Astrocyte (in vitro differentiated cells and primary cell): ENCODE measurements around the gene CDH23. TPM values are rescaled to one million over a fixed set of nuclear protein-coding genes. Genes with fewer than 3 reads are reported as not detected.

Experiments
- DNase-seq: peaks from one replicate; pipeline ENCODE4 v3.0.0-alpha.2; 2010; ENCODE audit warnings: low read depth
- FAIRE-seq: peaks from 2 replicates; lab custom pipeline; 2011; peaks lifted over from hg19 to GRCh38; lab: Jason Lieb, UNC
- H2AFZ ChIP-seq: 2 replicates; pipeline ENCODE4 v1.6.0; 2012; ENCODE audit warnings: low read depth, low read length, inconsistent platforms
- H3K27ac ChIP-seq: 2 replicates; pipeline ENCODE4 v1.5.1; 2011; ENCODE audit warnings: low read depth, low read length, inconsistent platforms
- H3K27me3 ChIP-seq: 2 replicates; pipeline ENCODE4 v1.6.0; 2011; ENCODE audit warnings: low read length, inconsistent platforms; ENCODE audit not compliant: insufficient read depth
- H3K36me3 ChIP-seq: 2 replicates; pipeline ENCODE4 v1.5.1; 2011; ENCODE audit warnings: low read length, inconsistent platforms; ENCODE audit not compliant: insufficient read depth
- H3K4me1 ChIP-seq: 2 replicates; pipeline ENCODE4 v1.5.1; 2011; ENCODE audit warnings: low read length, inconsistent platforms; ENCODE audit not compliant: insufficient read depth
- H3K4me2 ChIP-seq: 2 replicates; pipeline ENCODE4 v1.6.0; 2012; ENCODE audit warnings: low read length, inconsistent platforms
- H3K4me3 ChIP-seq: 2 replicates; pipeline ENCODE4 v1.5.1; 2011; ENCODE audit warnings: low read depth, mild to moderate bottlenecking, low read length, inconsistent platforms; ENCODE audit not compliant: insufficient read depth
- H3K79me2 ChIP-seq: 2 replicates; pipeline ENCODE4 v1.6.0; 2012; ENCODE audit warnings: mild to moderate bottlenecking, low read length, inconsistent platforms; ENCODE audit not compliant: insufficient read depth
- H3K9ac ChIP-seq: 2 replicates; pipeline ENCODE4 v1.6.0; 2012; ENCODE audit warnings: mild to moderate bottlenecking, low read length, inconsistent platforms
- H3K9me3 ChIP-seq: 2 replicates; pipeline ENCODE4 v1.5.1; 2012; ENCODE audit warnings: low read depth, mild to moderate bottlenecking, low read length, inconsistent platforms; ENCODE audit not compliant: insufficient read depth
- H4K20me1 ChIP-seq: 2 replicates; pipeline ENCODE4 v1.6.0; 2012; ENCODE audit warnings: low read length, inconsistent platforms; ENCODE audit not compliant: insufficient read depth
- H3K27ac Mint-ChIP-seq: one replicate; pipeline ENCODE4 v1.8.0; 2021; ENCODE audit warnings: mild to moderate bottlenecking, mixed read lengths; ENCODE audit not compliant: unreplicated experiment
- H3K27me3 Mint-ChIP-seq: one replicate; pipeline ENCODE4 v1.8.0; 2021; ENCODE audit warnings: low read depth, mixed read lengths; ENCODE audit not compliant: unreplicated experiment
- H3K36me3 Mint-ChIP-seq: one replicate; pipeline ENCODE4 v1.8.0; 2021; ENCODE audit warnings: low read depth, mixed read lengths; ENCODE audit not compliant: unreplicated experiment
- H3K4me1 Mint-ChIP-seq: one replicate; pipeline ENCODE4 v1.8.0; 2021; ENCODE audit warnings: low read depth, mixed read lengths; ENCODE audit not compliant: unreplicated experiment
- H3K4me3 Mint-ChIP-seq: one replicate; pipeline ENCODE4 v1.8.0; 2021; ENCODE audit warnings: mild to moderate bottlenecking, moderate library complexity, mixed read lengths; ENCODE audit not compliant: unreplicated experiment
- H3K9me3 Mint-ChIP-seq: one replicate; pipeline ENCODE4 v1.8.0; 2021; ENCODE audit warnings: mild to moderate bottlenecking, mixed read lengths; ENCODE audit not compliant: unreplicated experiment
- CTCF ChIP-seq: IDR thresholded peaks from 2 replicates; pipeline ENCODE4 v1.5.1; 2011; ENCODE audit warnings: low read depth, mild to moderate bottlenecking, inconsistent platforms, low read length, moderate library complexity; ENCODE audit not compliant: insufficient read depth
- EZH2 ChIP-seq: IDR thresholded peaks from 2 replicates; pipeline ENCODE4 v1.6.1; 2012; ENCODE audit warnings: mild to moderate bottlenecking, low read length, inconsistent platforms; ENCODE audit not compliant: insufficient read depth
- total RNA-seq: library from RNA; stranded (reverse); gene quantifications from 2 replicates; pipeline ENCODE4 v1.2.1, GENCODE V29; 2021

The CDH23 gene
- total RNA-seq, 1 donor from 2014 or later = not detected

- Histone ChIP-seq H3K9me3 (peaks cover 3% of the 10 kb centered on the region), H3K27ac (no peak overlapping the region), H3K36me3 (no peaks in the 10 kb centered on the region), H2AFZ (no peak overlapping the region), H3K4me3 (no peak overlapping the region), H3K79me2 (no peaks in the 10 kb centered on the region), H3K4me1 (no peaks in the 10 kb centered on the region), H4K20me1 (no peaks in the 10 kb centered on the region), H3K9ac (no peak overlapping the region), H3K4me2 (no peak overlapping the region), H3K27me3 (no peaks in the 10 kb centered on the region)
- Mint-ChIP-seq H3K27ac (no peak overlapping the region), H3K4me1 (peaks cover 3% of the 10 kb centered on the region), H3K9me3 (peaks cover 4% of the 10 kb centered on the region), H3K27me3 (peaks cover 48% of the 10 kb centered on the region), H3K4me3 (no peak overlapping the region), H3K36me3 (no peaks in the 10 kb centered on the region)
- FAIRE-seq (no peak), DNase-seq (no peak)
- TF ChIP-seq EZH2 (no peak), CTCF (no peak)
Observed at GRCh38 chr10:71741671-71742070, 345.0 kb downstream of the CDH23 start.

- Histone ChIP-seq H3K9ac (no peak overlapping the region), H3K4me3 (no peak overlapping the region), H4K20me1 (no peaks in the 10 kb centered on the region), H3K36me3 (no peaks in the 10 kb centered on the region), H3K27ac (no peak overlapping the region), H3K79me2 (no peaks in the 10 kb centered on the region), H3K27me3 (no peaks in the 10 kb centered on the region), H3K9me3 (peaks cover 3% of the 10 kb centered on the region), H3K4me1 (no peaks in the 10 kb centered on the region), H2AFZ (no peak overlapping the region), H3K4me2 (no peak overlapping the region)
- Mint-ChIP-seq H3K9me3 (peaks cover 4% of the 10 kb centered on the region), H3K27me3 (peaks cover 45% of the 10 kb centered on the region), H3K36me3 (no peaks in the 10 kb centered on the region), H3K4me3 (no peak overlapping the region), H3K4me1 (peaks cover 5% of the 10 kb centered on the region), H3K27ac (no peak overlapping the region)
- DNase-seq = no peak
- TF ChIP-seq EZH2 (no peak), CTCF (no peak)
- no peak for FAIRE-seq
Observed at GRCh38 chr10:71742301-71743088, 345.8 kb downstream of the CDH23 start.
